Posterior vena cava (tissue), 2 donors: ENCODE results near the gene NOC2L. TPM values are rescaled to one million over a fixed set of nuclear protein-coding genes. Genes with fewer than 3 reads are reported as not detected.
A peak's percentile ranks its signal among the peaks of the same experiment; 100 is the strongest.

Experiments used
- DNase-seq: peaks from one replicate; pipeline ENCODE4 v3.0.0-alpha.2; 2020; ENCODE audit warnings: low spot score
- intact Hi-C, 2 donors: fragments of 100-400 bp; cut with DNase I; formaldehyde crosslinking; loops; one replicate each; pipeline versions ENCODE4 v1.14.1 to v1.14.2; 2022 to 2023
- total RNA-seq, 2 donors: library from RNA; stranded (reverse); fragmentation: NEBNext Ultra II Directional; extraction: Animal tissue kit (Norgen Biotek cat#: 25700); gene quantifications; one replicate each; pipeline ENCODE4 v1.2.1, GENCODE V29; 2021
- donor health status: DM: yes; HTN: yes; CAD: no.
- donor health status: DM: yes; HTN: yes; CAD: no.

Gene NOC2L
- total RNA-seq, 2 donors from 2014 or later: 42.8 to 44.5 TPM

- intact Hi-C loops: no loop called here
- no peak for DNase-seq
Observed at GRCh38 chr1:924656-925560, 34.1 kb downstream of the NOC2L start.

DNA sequence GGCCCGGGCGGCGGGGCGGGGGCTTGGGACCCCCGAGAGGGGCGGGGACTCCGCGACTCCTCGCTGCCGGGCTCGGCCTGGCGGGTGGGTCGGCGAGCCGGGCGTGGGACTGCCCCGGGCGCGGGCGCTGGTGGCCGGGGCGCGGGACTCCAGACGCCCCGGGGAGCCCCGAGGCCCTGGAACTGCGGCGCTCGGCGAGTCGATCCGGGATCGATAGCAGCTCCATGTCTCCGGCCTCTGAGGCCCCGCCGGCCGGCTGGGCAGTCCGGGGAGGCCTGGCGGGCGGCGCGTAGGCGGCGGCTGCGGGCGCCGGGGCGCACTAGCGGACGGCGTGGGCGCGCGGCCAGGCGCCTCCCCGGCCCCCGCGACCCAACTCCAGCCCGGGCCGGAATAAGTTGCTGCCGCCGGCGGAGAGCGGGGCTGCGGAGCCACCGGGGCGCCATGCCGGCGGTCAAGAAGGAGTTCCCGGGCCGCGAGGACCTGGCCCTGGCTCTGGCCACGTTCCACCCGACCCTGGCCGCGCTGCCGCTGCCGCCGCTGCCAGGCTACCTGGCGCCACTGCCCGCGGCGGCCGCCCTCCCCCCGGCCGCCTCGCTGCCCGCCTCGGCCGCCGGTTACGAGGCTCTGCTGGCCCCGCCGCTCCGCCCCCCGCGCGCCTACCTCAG is 34.9 kb downstream of the NOC2L start:
- intact Hi-C loops: no loop called here
- no peak for DNase-seq

DNA sequence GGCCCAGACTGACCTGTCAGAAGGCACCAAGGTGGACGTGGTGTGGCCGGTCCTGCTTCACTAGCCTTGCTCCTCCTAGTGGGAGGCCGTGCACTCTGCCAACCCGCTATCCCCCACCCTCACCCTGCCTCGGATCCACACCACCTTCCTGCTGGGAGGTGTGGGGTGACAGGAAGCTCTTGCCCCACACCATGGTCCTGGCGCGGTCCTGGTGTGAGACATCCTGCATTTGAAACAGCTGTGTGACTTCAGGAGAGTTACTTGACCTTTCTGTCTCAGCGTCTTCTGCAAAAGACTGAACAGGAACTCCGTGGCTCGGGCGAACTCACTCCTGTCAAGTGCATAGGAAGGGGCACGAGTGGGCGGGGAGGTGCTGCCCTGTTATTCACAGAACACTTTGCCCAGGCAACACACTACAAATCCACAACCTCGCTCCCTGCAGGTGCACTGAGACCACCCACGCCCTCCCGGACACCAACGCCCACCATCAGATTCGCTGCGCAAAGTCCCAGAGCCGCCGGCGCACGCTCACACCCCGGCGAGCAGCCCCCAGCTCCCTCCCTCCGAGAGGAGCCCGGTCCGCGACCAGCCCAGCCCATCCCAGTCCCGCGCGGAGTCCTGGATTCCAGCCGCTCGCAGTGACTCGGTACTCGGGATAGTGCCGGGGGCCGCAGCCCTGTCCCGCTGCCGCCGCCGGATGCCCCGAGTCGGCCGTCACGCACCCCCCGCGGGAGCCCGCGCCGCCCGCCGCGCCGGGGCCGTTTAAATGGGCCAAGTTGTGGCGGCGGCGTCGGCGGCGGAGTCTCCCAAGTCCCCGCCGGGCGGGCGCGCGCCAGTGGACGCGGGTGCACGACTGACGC is 35.7 kb downstream of the NOC2L start, which contains the start of gene SAMD11:
SAMD11 (plus strand) TSS at position 793 of the 860 bp plus-strand sequence. CDS start 509 bp downstream, outside the sequence.
- DNase-seq: peak; percentile 93
- intact Hi-C loops: no loop called here

DNA sequence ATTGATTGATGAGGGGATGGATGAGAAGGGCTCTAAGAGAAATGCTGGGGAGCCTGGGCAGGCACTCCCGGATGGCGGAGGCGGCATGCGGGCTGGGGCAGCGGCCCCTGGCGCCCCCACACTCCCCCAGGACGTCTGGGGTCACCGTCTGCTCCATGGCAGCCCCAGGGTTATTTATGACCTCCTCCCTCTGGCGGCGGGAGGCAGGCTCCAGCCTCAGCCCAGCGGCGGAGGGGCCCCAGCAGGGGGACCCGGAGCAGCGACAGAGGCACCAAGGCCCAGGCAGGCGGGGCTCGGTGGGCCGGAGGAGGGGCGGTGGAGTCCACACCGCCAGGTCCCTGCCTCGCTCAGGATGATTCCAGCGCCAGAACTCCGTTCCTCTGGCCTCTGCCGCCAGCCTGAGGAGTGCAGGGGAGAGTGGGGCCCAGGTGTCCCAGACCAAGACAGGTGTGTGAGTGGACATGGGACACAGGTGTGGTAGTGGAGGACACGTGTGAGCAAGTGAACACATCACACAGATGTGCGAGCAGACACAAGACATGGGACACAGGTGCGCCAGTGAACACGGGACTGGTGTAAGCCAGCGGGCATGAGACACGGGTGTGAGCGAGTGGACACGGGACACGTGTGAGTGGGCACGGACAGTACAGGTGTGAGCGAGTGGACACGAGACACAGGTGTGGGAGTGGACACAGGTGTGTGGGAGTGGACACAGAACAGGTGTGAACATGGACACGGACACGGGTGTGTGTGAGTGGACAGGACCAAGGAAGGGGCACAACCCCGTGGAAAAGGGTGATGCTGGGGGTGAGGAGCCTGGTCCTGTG is 37.8 kb downstream of the NOC2L start:
- DNase-seq: no peak
- intact Hi-C loops: no loop called here

DNA sequence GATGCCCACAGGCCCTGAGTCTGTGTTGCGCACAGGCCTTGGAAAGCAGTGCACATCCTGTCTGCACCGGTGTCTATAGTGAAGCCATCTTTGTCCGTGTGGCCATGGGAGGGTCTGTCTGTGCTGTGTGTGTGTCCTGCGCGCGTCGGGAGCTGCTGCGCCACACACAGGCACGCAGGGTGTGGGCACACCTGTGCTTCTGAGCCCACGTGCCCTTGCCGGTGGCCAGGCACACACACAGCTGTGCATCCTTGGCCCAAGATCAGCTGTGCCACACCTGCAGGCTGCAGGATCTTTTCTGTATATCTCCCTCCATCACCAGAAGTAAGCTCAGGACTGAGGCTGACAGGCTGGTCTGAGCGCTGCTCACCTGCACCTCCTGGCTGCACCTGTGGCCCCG is 38.5 kb downstream of the NOC2L start:
- DNase-seq: no peak
- intact Hi-C loops: no loop called here

DNA sequence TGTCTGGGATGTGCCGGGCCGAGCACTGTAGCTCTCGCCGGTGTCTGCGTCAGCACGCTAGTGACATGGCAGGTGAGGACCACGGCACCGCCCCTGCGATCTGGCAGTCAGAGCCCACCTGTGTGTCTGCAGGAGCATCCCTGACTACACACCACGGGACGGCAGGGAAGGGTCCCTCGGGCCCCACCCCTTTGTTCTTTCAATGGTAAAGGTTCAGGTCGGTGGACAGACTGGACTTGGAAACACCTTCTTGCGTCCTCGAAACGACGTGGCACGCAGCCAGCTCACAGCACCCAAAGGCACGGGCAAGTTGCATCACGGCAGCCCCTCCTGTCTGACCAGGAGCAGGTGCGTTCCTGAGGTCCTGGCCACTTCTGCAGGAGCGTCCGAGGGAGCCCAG is 39.0 kb downstream of the NOC2L start:
- no peak for DNase-seq
- intact Hi-C loops: no loop called here

DNA sequence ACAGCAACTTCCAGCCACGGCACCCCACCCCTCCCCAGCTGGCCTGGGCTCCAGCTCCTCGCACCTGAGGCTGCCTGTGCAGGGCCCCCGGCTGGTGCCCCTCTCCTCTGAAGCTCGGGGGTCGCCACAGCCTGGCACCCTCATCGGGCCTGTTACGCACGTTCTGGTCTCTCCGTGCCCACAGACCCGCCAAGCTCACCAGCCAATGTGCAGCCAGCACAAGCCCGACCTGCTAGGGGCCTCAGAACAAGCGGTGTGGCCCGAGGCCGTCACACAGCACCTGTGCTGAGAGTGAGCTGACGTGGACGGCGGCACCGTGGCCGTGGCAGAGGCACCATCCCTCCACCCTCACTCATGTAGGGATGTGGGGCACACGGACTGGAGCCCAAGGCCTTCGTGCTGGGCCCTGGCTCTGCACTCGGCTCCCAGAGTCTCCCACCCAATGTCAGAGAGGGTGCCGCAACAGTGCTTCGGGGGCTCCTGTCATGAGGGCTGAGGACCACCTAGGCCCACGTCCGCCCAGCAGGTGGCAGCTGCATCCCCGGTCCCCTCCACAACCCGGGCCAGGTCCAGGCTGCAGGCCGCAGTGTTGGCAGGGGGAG is 39.7 kb downstream of the NOC2L start:
- intact Hi-C loops: no loop called here
- DNase-seq: no peak

GRCh38 chr1:918843-919242 is 40.2 kb downstream of the NOC2L start:
- intact Hi-C loops: no loop called here
- no peak for DNase-seq

DNA sequence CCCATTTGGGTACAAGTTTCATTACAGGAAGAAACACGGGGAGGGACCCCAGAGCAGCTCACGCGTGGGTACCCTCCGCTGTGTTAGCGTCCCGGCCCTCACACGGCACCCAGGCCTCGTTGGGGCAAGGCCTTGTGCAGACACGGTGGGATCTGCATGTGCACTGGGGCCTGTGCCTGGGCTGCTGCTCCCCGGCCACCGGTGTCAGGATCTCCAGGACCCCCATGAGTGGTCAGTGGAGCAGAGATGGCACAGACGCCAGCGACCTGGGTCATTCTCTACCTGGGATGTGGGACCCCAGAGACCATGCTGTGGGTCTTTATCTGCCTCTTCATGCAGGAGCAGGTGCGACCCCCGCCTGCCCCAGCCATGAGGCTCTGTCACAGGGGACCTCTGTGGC is 40.7 kb downstream of the NOC2L start:
- intact Hi-C loops: no loop called here
- no peak for DNase-seq

GRCh38 chr1:917466-918091 is 41.5 kb downstream of the NOC2L start:
- intact Hi-C loops: no loop called here
- DNase-seq: peak; percentile 76

DNA sequence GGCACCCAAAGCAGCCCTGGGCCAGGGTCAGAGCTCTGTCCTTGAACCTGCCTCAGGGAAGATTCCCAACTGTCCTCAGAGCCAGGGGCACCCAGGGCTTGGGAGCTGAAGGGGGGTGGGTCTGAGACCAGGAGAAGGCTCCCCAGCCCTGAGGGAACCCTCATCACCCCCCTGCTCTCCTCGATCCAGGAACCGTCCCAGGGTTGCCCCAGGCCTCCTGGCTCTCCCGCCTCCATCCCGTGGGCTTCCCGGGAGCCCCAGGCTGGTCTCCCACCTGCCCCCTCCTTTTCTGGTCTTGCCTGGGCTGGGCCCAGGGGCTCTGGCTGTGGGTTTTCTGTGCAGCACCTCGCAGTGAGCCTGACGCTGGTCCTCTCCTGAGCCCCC is 42.0 kb downstream of the NOC2L start:
- DNase-seq: peak; percentile 58
- intact Hi-C loops: no loop called here

DNA sequence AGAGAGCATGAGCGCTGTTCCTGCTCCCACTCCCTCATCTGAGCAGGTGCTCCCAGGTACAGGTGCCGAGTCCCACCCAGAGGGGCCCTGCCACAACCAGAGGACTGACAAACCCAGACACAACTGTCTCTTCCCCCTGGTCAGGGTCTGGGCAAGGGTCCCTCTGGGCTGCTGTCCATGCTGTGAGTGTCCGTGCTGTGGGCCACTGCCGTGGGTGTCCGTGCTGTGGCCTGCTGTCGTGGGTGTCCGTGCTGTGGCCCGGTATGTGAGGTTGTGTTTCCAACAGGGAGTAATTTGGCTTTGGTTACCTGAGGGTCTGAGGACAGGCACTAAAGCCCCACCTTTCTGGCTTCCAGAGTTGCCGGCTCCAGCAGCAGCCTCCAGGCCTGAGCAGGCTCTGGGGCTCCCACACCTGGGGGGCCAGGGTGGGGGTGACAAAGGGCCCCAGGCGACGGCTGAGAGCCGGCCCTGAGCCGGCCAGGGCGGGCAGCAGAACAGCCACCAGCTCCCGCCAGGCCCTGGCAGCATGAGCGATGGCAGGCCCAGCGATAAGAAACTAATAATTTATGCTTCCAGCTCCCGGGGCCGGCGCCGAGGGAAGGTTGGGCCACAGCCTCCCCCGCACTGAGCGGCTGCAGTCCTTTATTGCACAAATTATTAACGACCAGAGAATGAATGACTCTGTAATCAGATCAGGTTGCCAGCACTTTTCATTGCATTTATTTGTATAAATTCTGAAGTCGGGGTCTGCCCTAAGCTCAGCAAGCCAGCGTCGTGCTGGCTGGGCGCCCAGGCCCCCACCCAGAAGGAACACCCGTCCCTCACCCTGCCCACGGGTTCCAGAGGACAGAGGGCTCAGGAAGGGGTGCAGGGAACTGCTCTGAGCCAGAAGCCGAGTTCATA is 42.6 kb downstream of the NOC2L start:
- DNase-seq: peak; percentile 83
- intact Hi-C loops: no loop called here

- intact Hi-C loops: no loop called here
- DNase-seq: peak; percentile 73
Observed at GRCh38 chr1:915295-916172, 43.5 kb downstream of the NOC2L start.

DNA sequence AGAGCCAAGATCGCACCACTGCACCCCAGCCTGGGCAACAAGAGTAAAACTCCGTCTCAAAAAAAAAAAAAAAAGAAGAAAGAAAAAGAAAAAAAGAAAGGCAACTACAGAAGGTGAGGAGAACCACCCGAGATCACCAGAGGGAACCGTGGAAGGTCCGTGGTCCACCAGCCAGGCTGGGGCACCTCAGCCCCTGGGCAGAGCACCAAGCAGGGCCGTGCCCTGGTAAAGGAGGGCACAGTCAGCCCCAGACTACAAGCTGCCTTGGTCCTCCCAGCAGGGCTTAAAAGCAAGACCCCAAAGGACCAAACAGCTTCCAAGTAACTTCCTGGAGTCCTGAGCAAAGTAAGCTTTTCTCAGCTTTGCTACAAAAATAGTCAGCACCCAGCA is 44.2 kb downstream of the NOC2L start:
- DNase-seq: peak; percentile 34
- intact Hi-C loops: no loop called here

DNA sequence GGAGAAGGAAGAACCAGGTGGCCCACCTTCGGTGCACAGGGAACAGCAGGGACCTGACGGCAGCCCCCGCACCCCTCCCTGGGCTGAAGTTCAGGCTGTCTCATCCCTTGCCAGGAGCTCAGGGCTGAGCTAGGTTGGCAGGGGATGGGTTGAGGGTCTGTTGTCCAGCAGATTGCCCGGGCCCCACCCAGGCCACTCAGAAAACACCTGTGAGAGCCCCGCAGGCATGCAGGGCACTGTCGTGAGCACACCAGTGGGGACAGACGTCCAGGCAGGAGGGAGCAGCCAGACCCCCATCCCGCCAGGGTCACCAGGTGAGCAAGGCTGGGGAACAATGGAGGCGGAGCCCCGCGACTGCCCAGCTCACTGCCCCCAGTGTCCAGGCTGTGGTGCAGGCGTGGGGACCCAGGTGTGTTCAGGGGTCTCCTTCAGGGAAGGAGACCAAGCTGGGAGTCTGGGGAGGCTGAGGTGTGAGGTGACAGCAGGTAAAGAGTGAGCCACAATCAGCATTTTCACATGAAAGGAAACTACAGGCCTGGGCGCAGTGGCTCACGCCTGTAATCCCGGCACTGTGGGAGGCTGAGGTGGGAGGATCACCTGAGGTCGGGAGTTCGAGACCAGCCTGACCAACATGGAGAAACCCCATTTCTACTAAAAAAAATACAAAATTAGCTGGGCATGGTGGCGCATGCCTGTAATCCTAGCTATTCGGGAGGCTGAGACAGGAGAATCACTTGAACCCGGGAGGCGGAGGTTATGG is 44.7 kb downstream of the NOC2L start:
- intact Hi-C loops: no loop called here
- DNase-seq: peak; percentile 72
